GM13977 (cell line): Measurements from ENCODE around the gene GLO1.

Source experiments
- DNase-seq: peaks from one replicate; pipeline ENCODE4 v3.0.0; 2012; ENCODE audit warnings: low spot score
- in situ Hi-C: fragments of 300-500 bp; cut with MboI; formaldehyde crosslinking; loops from one replicate; pipeline ENCODE4 v1.12.0; 2022; ENCODE audit warnings: low sequenced_read_pairs, low pct_unique_long_range_greater_than_20kb, mixed read lengths, inconsistent platforms; ENCODE audit not compliant: unreplicated experiment
- TF ChIP-seq, protein P1 (sequence below): IDR thresholded peaks from 2 replicates; pipeline ENCODE4 v1.5.1; 2012; ENCODE audit warnings: mild to moderate bottlenecking, control low read depth; ENCODE audit not compliant: insufficient read depth; ENCODE audit errors: extremely low read depth, missing control alignments

The GLO1 gene

DNA sequence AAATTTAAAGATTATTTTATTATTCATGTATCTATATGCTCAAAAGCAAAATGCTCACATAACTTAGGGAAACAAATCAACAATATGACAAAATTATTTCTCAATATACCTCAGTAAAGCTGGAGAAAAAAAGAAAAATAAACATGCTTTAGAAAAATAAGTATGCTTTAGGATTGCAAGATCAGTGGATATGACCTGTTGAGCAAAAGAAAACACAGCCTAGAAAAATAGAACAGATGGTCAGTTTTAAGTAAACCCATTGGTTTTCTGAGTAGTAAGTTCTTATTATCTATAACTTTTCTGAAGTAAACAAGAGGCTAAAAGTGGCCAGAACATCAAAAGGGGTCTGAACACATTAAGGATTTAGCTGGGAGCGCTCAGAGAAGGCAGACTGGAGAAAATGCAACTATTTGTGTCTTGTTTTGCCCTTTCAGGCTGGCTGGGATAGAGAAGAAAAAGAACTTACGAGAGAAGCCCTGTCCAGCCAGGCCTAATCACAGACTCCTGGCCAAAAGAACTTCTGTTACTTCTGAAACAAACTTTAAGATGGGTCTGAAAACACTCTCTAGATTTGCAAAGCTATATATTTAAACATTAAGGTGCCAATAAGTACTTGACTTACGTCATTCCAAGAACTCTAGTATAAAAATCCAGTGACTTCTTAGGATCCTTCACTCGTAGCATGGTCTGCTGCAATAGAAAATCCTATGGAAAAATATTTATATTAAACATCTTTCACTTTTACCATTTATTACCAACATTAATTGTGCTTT, 16.5 kb downstream of the GLO1 start:
- TF ChIP-seq, protein P1, sequence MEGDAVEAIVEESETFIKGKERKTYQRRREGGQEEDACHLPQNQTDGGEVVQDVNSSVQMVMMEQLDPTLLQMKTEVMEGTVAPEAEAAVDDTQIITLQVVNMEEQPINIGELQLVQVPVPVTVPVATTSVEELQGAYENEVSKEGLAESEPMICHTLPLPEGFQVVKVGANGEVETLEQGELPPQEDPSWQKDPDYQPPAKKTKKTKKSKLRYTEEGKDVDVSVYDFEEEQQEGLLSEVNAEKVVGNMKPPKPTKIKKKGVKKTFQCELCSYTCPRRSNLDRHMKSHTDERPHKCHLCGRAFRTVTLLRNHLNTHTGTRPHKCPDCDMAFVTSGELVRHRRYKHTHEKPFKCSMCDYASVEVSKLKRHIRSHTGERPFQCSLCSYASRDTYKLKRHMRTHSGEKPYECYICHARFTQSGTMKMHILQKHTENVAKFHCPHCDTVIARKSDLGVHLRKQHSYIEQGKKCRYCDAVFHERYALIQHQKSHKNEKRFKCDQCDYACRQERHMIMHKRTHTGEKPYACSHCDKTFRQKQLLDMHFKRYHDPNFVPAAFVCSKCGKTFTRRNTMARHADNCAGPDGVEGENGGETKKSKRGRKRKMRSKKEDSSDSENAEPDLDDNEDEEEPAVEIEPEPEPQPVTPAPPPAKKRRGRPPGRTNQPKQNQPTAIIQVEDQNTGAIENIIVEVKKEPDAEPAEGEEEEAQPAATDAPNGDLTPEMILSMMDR = no peak
- in situ Hi-C loops = no loop called here
- DNase-seq = no peak

DNA sequence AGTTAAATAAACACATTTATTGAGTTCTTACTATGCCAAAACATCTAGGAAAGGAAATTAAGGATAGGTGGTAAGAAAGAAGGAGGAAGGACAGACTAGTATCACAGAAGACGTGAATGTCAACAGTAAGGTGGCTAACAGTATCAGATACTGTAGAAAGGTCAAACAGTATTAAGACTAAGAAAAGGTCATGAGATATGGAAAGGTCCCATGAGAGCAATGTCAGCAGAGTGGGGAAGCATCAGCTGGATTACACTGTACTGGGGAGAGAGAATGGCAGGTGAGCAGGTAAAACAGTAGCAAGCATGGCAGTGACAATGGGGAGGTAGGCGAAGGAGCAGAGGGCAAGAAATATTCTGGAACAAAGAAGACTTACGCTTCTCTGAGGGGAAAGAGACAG, 18.0 kb downstream of the GLO1 start:
- in situ Hi-C loops = no loop called here
- DNase-seq = no peak
- TF ChIP-seq, protein P1 = no peak

DNA sequence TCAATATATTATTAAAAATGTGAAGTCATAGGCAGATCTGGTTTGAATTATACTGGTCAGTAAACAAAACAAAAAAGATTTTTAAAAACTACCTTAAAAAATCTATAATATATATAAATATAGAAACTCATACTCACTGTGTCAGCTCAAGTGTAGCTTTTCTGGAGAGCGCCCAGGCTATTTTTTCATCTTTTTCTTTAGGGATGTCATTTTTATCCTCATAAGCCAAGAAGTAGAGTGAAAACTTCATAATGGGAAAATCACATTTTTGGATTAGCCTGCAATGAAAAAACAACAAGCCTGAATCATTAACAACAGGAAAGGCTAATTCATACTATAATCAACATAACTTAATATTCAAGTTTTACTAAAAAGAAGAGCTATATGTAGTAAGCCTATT, 18.7 kb downstream of the GLO1 start:
- in situ Hi-C loops = no loop called here
- TF ChIP-seq, protein P1 = no peak
- no peak for DNase-seq

DNA sequence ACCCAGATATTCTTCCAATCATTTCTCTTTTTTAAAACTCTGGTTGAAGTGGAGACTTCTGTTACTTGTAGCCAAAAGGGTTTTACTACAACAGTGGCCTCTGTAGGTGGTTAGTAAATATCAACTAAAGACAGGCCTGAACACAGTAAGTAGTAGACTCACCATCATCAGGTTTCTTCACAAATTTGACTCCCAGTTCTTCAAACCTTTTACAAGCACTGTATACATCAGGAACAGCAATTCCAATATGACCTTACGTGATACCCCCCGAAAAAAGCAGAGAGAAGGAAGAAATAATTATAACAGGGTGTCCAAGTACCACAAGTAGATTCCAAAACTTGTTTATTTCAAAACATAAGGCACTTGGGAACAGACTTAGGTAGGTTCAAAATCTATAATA, 21.1 kb downstream of the GLO1 start:
- in situ Hi-C loops = no loop called here
- TF ChIP-seq, protein P1 = no peak
- no peak for DNase-seq

DNA sequence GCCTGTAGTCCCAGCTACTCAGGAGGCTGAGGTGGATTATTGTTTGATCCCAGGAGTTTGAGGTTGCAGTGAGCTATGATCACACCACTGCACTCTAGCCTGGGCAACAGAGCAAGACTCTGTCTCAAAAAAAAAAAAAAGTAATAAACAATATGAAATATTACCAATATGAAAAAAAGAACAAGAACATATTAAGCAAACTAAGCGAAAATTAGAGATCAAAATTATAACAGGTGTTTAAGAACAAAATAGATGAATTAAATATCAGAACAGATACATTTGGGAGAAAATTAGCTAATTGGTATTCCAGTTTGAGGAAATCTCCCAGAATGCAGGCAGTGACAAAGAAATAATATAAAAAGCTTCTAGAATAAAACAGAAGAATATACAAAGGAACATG, 23.3 kb downstream of the GLO1 start:
- in situ Hi-C loops = no loop called here
- DNase-seq = no peak
- TF ChIP-seq, protein P1 = no peak

DNA sequence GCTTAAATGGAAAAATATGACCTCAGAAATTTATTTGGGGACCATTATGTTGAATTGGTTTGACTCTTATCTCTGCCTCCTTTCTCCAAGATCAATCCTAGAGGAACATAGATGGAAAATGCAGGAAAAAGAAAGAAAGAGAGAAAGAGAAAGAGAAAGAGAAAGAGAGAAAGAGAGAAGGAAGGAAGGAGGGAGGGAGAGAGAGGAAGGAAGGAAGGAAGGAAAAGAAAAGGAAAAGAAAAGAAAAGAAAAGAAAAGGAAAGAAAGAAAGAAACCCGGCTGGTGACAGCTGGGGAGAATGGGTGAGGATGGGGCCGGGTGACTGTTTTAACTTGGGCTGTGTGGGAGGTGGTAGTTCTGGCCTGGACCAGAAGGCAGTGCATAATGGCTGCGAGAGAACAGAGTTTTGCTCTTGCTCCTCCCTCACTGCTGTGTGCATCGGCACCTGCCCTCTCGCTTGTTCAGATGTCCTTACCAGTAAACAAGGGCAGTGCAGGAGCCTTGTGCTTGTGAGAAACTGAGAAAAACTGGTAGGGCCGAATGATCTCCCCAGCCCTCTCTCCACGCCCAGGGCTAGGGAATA, 24.7 kb downstream of the GLO1 start:
- TF ChIP-seq, protein P1 = no peak
- in situ Hi-C loops = no loop called here
- no peak for DNase-seq
